Keratinocyte (primary cell): ENCODE data around the gene KRTAP1-1. TPM values are rescaled to one million over a fixed set of nuclear protein-coding genes. Genes with fewer than 3 reads are reported as not detected.

ENCODE experiments used
- DNase-seq: peaks from one replicate; pipeline ENCODE4 v3.0.0-alpha.2; 2011; ENCODE audit warnings: low read depth, missing footprints, low spot score
- FAIRE-seq: peaks from 2 replicates; lab custom pipeline; 2011; peaks lifted over from hg19 to GRCh38; lab: Jason Lieb, UNC
- H2AFZ ChIP-seq: 2 replicates; pipeline ENCODE4 v1.6.0; 2012; ENCODE audit warnings: low read length, control low read depth, inconsistent platforms; ENCODE audit not compliant: control insufficient read depth
- H3K27ac ChIP-seq: 2 replicates; pipeline ENCODE4 v1.5.1; 2011; ENCODE audit warnings: low read length; ENCODE audit not compliant: control insufficient read depth, insufficient read depth
- H3K27me3 ChIP-seq: 3 replicates; pipeline ENCODE4 v1.6.0; 2011; ENCODE audit warnings: low read length; ENCODE audit not compliant: control insufficient read depth, insufficient read depth; ENCODE audit errors: extremely low read depth
- H3K36me3 ChIP-seq, 2 experiments: 2 replicates in 1 of 2; 3 replicates in 1 of 2; pipeline ENCODE4 v1.5.1; 2011; ENCODE audit warnings: low read length in 2 of 2, mild to moderate bottlenecking in 1 of 2; ENCODE audit not compliant: control insufficient read depth in 2 of 2, insufficient read depth in 2 of 2; ENCODE audit errors: extremely low read depth in 1 of 2
- H3K4me1 ChIP-seq: 3 replicates; pipeline ENCODE4 v1.5.1; 2011; ENCODE audit warnings: low read length; ENCODE audit not compliant: control insufficient read depth, insufficient read depth; ENCODE audit errors: extremely low read depth
- H3K4me2 ChIP-seq: 3 replicates; pipeline ENCODE4 v1.6.0; 2011; ENCODE audit warnings: low read depth, low read length; ENCODE audit not compliant: control insufficient read depth, insufficient read depth; ENCODE audit errors: extremely low read depth
- H3K4me3 ChIP-seq, 3 experiments: fragments of 200-600 bp in 1 of 3; sonication (generic) in 1 of 3; 2 replicates in 2 of 3; 3 replicates in 1 of 3; pipeline ENCODE4 v1.5.1; 2011 to 2016; ENCODE audit warnings: low read length in 3 of 3, mild to moderate bottlenecking in 3 of 3, control low read depth in 2 of 3, inconsistent platforms in 1 of 3, low read depth in 1 of 3, mixed read lengths in 1 of 3, mixed run types in 1 of 3, moderate library complexity in 1 of 3; ENCODE audit not compliant: control insufficient read depth in 2 of 3, insufficient read depth in 2 of 3; ENCODE audit errors: extremely low read depth in 1 of 3
- H3K79me2 ChIP-seq: 2 replicates; pipeline ENCODE4 v1.6.0; 2012; ENCODE audit warnings: low read length; ENCODE audit not compliant: control insufficient read depth, insufficient read depth
- H3K9ac ChIP-seq: 3 replicates; pipeline ENCODE4 v1.6.0; 2011; ENCODE audit warnings: low read length; ENCODE audit not compliant: control insufficient read depth, insufficient read depth; ENCODE audit errors: extremely low read depth
- H3K9me1 ChIP-seq: 3 replicates; pipeline ENCODE4 v1.6.0; 2011; ENCODE audit warnings: low read length; ENCODE audit not compliant: control insufficient read depth, insufficient read depth; ENCODE audit errors: extremely low read depth
- H3K9me3 ChIP-seq: 2 replicates; pipeline ENCODE4 v1.5.1; 2012; ENCODE audit warnings: low read depth, low read length; ENCODE audit not compliant: control insufficient read depth
- H4K20me1 ChIP-seq: 3 replicates; pipeline ENCODE4 v1.6.0; 2011; ENCODE audit warnings: low read length; ENCODE audit not compliant: control insufficient read depth, insufficient read depth; ENCODE audit errors: extremely low read depth
- EZH2 ChIP-seq: IDR thresholded peaks from one replicate; pipeline ENCODE4 v1.6.1; 2012; ENCODE audit warnings: inconsistent platforms, mild to moderate bottlenecking, low read length, moderate library complexity
- dilution Hi-C: fragments of 300-500 bp; cut with MboI; formaldehyde crosslinking; loops from one replicate; pipeline ENCODE4 v1.7.0; 2020; ENCODE audit warnings: low sequenced_read_pairs; ENCODE audit not compliant: extremely low pct_ligation_motif_present
- polyA plus RNA-seq, 5 experiments: library from polyadenylated mRNA; depleted of rRNA in 3 of 5; stranded (reverse) in 3 of 5; stranded (forward) in 1 of 5; unstranded in 1 of 5; fragments of >200 nt; gene quantifications; 1 replicate in 1 of 5; 2 replicates in 3 of 5; 3 replicates in 1 of 5; pipeline versions ENCODE4 v1.2.1 to v1.2.3, GENCODE V29; 2011 to 2012; ENCODE audit warnings: missing spikeins in 2 of 5, low read depth in 1 of 5, low replicate concordance in 1 of 5
- TF ChIP-seq, protein P1 (sequence below), 3 experiments: IDR thresholded peaks in 1 of 3; conservative IDR thresholded peaks in 1 of 3; optimal IDR thresholded peaks in 1 of 3; 2 replicates in 2 of 3; 3 replicates in 1 of 3; pipeline versions ENCODE3 to v1.5.1; 2011; ENCODE audit warnings: low read length in 3 of 3, mild to moderate bottlenecking in 3 of 3, moderate library complexity in 2 of 3, control low read depth in 1 of 3, inconsistent platforms in 1 of 3; ENCODE audit not compliant: insufficient read depth in 2 of 3; ENCODE audit errors: extremely low read depth in 1 of 3

Gene KRTAP1-1
- polyA plus RNA-seq, 1 donor (not counting 4 experiments of a cell fraction or from before 2014, with no cell fraction given), result not detected

DNA sequence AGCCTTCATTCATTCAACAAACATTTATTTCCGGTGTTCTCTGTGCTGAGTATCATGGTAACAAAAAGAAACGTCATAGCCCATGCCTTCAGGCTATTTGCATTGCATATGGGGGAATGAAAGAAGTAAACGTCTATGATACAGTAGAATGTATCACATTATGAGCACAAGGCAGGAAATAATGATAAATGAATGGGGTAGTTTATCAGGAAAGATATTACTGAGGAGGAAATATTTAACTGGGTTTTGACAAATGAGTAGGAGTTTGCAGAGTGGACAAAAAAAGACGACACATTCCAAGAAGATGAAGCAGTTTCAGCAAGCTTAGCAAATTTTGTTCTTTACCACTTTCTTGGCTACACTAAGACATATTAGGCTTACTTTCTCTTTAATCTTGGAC lies 41.4 kb upstream of the KRTAP1-1 start:
- no peak overlapping the region for H3K9ac ChIP-seq
- no peak for DNase-seq

DNA sequence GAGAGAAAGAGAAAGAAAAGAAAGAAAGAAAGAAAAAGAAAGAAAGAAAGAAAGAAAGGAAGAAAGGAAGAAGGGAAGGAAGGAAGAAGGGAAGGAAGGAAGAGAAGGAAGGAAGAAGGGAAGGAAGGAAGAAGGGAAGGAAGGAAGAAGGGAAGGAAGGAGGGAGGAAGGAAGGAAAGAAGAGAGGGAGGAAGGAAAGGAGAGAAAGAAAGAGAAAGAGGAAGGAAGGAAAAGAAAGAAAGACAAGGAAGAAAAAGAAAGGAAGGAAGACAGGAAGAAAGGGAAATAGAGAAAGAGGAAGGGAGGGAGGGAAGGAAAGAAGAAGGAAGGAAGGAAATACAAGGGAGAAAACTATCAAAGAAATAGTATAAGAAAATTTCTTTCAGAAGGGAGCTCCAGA lies 35.5 kb upstream of the KRTAP1-1 start:
- Histone ChIP-seq H4K20me1 (no peaks in the 10 kb centered on the region), H3K27ac (no peak overlapping the region), H3K4me2 (no peak overlapping the region), H2AFZ (no peak overlapping the region), H3K4me3 (no peak overlapping the region), H3K36me3 (no peaks in the 10 kb centered on the region), H3K9me1 (no peaks in the 10 kb centered on the region), H3K79me2 (no peaks in the 10 kb centered on the region), H3K9me3 (no peaks in the 10 kb centered on the region), H3K27me3 (no peaks in the 10 kb centered on the region), H3K4me1 (no peaks in the 10 kb centered on the region), H3K9ac (no peak overlapping the region)
- DNase-seq (no peak), FAIRE-seq (no peak)
- no peak for TF ChIP-seq EZH2
- TF ChIP-seq, protein P1, sequence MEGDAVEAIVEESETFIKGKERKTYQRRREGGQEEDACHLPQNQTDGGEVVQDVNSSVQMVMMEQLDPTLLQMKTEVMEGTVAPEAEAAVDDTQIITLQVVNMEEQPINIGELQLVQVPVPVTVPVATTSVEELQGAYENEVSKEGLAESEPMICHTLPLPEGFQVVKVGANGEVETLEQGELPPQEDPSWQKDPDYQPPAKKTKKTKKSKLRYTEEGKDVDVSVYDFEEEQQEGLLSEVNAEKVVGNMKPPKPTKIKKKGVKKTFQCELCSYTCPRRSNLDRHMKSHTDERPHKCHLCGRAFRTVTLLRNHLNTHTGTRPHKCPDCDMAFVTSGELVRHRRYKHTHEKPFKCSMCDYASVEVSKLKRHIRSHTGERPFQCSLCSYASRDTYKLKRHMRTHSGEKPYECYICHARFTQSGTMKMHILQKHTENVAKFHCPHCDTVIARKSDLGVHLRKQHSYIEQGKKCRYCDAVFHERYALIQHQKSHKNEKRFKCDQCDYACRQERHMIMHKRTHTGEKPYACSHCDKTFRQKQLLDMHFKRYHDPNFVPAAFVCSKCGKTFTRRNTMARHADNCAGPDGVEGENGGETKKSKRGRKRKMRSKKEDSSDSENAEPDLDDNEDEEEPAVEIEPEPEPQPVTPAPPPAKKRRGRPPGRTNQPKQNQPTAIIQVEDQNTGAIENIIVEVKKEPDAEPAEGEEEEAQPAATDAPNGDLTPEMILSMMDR (optimal IDR thresholded peaks at IDR 0.05 in 1 of 3, IDR thresholded peaks at IDR 0.05 in 1 of 3, conservative IDR thresholded peaks at IDR 0.05 in 1 of 3; ENCODE audit: extremely low read depth in 1 of 3, insufficient read depth in 2 of 3, low read length in 3 of 3), result no peak
- dilution Hi-C loops, result no loop called here

More for the DNA sequence above, 41.4 kb upstream of the KRTAP1-1 start:
- peak overlapping the region; percentile 14 for H3K4me2 ChIP-seq
- H3K9me3 ChIP-seq, result no peaks in the 10 kb centered on the region
- H3K4me1 ChIP-seq, result peaks cover 15% of the 10 kb centered on the region
- TF ChIP-seq, protein P1 (optimal IDR thresholded peaks at IDR 0.05 in 1 of 3, IDR thresholded peaks at IDR 0.05 in 1 of 3, conservative IDR thresholded peaks at IDR 0.05 in 1 of 3; ENCODE audit: extremely low read depth in 1 of 3, insufficient read depth in 2 of 3, low read length in 3 of 3), result no peak
- TF ChIP-seq EZH2, result no peak
- H3K9me1 ChIP-seq, result no peaks in the 10 kb centered on the region
- peak overlapping the region; percentile 34 for H3K27ac ChIP-seq
- no peak overlapping the region for H3K4me3 ChIP-seq
- FAIRE-seq, result peak; percentile 66
- dilution Hi-C loops, result no loop called here
- H3K79me2 ChIP-seq, result no peaks in the 10 kb centered on the region
- H3K27me3 ChIP-seq, result no peaks in the 10 kb centered on the region
- no peak overlapping the region for H2AFZ ChIP-seq
- no peaks in the 10 kb centered on the region for H4K20me1 ChIP-seq
- H3K36me3 ChIP-seq, result no peaks in the 10 kb centered on the region
